NCI-H345 treated with DMSO at 0.1 percent for 48 hours (cell line): ENCODE results near the gene SLC6A6.

Experiments used
- DNase-seq: peaks from one replicate; lab custom pipeline; 2025; ENCODE audit not compliant: unreplicated experiment; lab: John Stamatoyannopoulos, UW

Gene SLC6A6

GRCh38 chr3:14481646-14482036, 79.2 kb downstream of the SLC6A6 start:
- DNase-seq: no peak

- DNase-seq: no peak
These were observed 79.9 kb downstream of the SLC6A6 start for GRCh38 chr3:14482271-14482721.

DNA sequence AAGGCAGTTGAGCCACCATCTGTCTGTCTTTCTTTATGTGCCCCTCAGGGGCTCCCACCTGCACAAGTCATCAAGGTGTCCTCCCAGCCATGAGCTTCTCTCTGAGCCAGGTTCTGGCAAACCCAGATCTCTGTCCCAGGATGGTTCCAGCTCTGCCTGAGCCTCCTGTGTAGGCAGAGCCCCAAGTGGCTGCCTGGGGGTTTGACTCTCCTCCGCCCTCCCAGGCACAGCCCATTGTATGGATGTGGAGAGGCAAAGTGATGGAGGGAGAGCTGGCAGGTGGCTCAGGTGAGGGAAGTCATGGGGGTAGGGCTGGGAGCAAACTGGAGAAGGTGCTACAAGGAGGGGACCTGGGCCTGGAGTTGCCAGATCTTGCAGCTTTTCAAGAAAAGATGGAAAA, 80.9 kb downstream of the SLC6A6 start:
- DNase-seq: no peak

DNA sequence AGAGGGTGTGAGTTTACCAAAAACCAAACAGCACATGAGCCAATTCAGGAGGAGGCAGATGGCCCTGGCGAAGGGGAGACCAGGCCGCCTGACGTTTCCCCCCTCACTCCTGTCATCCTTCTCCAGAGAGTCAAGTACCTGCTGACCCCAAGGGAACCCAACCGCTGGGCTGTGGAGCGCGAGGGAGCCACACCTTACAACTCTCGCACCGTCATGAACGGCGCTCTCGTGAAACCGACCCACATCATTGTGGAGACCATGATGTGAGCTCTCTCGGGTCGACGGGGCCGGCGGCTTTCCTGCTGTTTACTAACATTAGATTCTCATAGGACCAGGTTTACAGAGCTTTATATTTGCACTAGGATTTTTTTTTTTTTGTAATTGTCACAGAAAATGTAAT, 82.3 kb downstream of the SLC6A6 start:
- DNase-seq: no peak

GRCh38 chr3:14485981-14486380, 83.6 kb downstream of the SLC6A6 start:
- DNase-seq: no peak

DNA sequence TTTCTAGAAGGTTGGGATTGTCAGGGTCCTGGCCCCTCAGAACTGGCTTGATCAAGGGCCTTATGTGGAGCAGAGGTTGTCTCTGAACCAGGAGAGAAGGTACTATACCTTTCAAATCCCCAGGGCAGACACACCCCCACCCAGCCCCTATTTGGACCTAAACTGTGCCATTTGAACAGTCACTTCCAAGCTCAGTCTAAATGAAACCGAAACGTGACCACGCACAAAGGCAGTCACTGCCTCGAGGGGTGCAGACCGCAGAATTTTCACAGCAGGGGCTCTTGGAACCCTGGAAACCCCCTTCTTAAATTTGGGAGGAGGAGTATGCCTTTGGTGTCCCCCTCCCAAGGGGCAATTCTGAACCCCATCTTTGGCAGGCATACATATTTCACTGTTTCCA, 84.1 kb downstream of the SLC6A6 start:
- no peak for DNase-seq

GRCh38 chr3:14487086-14487485, 84.7 kb downstream of the SLC6A6 start:
- no peak for DNase-seq

DNA sequence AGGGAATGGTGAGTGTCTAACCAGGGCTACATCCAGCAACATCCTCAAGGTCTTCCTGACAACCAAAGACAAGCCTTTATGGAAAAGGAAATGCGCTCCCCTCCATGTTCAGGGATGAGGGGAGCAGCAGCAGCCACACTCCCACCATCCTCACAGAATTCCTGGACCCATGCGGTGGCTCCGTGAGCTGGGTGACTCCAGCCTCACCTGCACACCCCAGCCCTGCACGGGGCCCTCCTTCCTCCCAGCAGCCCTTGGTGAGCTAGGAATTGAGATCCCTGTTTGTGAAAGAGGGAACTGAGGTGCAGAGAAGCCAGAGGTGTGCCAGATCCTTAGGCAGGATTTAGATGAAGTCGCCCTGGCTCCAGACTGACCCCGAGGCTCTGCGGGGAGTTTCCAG, 85.4 kb downstream of the SLC6A6 start:
- DNase-seq: no peak

- DNase-seq: no peak
These were observed 86.1 kb downstream of the SLC6A6 start for GRCh38 chr3:14488286-14489041.

GRCh38 chr3:14489641-14490040, 87.2 kb downstream of the SLC6A6 start:
- no peak for DNase-seq

DNA sequence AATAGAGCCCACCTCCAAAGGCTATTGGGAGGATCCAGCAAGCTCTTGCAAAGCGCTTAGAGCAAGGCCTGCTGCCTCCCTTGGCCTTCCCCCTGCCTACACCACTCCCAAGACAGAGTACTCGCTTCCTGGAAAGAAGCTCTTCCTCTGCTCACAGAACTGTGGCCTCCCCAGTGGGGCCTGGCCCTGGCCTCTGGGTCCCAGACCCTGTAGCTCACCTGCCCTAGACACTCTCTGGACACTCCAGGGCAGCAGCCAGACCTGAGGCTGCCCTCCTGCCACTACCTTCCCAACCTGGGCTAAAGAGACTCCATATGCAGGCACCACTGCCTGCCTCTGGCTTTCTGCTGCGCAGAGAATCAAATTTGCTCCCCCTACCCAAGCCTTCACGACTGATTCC, 87.8 kb downstream of the SLC6A6 start:
- DNase-seq: no peak

DNA sequence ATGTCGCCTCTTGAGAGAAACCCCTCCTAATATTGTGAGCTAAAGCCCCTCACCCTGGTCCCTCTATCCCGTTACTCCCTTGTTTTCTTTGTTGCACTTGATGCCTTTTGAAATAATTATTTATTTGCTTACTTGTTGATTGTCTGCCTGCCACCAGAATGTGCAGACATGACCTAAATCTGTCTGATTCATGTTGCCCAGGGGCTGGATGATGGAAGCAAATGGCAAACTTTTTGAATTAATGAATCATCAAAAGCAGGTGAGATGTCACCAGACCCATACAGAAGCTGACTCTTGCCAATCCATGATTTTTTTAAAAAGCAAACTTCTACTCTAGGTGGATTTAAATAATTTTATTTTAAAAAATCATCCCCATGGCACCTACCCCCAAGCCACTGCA, 88.4 kb downstream of the SLC6A6 start:
- DNase-seq: no peak

DNA sequence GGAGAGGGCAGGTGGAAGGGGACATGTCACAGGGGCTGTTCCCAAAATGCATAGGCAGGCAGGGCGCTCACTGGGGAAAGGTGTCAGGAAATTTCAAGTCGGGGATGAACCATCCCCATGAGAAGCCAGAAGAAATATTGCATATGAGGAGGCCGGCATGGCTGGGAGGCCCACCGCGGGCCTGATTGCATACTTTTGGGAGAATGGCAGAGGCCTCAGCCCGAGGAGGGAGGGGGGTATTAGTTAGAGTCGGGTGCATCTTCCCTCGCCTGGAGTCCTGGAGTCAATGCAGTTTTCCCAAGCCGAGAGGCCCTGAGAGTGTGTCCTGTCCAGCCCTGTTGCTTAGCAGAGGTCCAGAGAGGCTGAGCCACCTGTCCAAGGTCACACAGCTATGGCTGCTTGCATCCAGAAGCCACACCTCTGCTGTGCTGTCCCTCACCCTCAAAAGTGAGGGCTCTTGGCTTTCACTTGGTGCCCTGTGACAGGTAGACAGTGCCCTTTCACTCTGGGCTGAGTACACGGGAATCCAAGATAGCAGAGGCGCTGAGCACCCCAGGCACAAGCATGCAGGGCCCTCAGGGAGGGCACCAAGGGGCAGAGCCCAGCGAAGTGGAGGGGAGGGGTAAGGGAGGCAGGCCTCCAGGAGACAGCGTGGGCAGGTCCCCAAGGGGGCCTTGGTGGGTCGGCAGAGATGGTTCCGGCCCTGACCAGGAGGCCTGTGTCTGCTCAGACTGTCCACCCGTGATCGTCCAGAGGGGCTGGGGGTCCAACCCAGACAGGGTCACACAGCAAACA, 89.2 kb downstream of the SLC6A6 start:
- no peak for DNase-seq

DNA sequence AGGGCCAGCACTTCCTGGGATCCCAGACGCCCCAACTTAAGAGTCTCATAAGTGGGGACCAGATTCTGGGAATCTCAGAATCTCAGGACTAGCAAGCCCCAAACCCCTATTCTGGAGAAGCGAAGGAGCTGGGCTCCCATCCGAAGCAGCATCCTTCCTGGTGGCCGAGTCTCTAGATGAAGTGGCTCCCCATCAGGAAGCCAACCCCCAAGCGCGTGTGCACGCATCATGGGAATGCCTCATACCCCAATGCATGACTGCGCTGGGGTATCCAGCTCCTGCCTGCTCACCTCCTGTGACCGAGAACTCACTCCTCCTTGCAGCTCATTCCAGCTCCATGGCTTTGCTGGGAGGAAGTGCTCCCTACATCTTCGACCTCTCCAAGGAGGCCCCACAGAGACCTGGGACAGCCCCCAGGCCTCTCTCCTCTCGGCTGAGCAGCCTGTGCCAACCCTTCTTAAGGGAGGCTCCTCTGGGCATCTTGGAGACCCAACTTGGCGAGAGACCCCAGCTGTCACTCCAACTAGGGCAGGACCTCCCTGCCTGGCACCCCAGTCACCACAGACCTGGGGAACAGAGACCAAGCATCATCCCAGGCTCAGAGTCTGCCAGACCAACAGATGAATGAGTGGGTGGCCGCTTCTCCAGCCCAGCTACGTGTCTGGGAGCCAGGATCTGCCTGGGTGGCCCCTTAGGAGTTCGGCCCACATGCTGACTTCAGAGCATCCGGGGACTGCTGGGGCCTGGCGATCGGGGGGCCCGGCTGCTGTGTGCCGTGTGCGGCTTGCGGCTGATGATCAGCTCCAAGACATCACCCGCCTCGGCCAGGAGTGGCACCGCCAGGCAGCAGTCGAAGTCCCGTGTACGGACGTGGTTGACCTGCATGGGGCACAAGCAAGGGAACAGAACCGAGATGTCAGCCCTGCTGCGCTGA, 90.8 kb downstream of the SLC6A6 start:
- no peak for DNase-seq

DNA sequence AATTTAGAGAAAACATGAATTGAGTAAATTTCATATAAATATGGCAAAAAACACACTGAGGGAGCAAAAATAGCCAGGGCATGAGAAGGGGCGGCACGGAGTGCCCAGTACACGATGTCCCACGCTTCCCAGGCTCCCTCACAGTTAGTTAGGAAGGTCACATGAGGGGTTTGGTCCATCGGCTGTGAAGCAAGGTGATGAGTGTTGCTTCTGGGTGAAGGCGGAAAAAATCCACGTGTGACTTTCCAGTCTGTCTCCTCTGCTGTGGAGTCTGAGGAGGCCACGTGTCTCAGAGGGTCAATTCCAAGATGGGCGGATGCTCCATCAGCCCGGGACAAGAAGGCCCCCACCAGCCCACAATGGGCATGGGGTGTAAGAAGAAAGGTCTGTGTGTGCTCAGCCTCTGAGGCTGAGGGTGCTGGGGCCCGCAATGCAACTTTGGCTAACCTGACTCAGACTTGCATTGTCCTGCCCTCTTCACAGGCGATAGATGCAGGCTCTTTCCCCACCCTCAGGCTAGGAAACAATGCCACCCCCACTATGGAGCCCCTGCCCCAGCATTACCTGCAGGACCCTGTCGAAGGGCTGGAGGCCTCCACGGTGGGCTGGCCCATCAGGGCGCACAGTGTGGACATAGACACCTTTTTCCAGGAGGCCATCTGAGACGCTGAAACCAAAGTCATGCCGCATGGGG, 92.0 kb downstream of the SLC6A6 start:
- no peak for DNase-seq

DNA sequence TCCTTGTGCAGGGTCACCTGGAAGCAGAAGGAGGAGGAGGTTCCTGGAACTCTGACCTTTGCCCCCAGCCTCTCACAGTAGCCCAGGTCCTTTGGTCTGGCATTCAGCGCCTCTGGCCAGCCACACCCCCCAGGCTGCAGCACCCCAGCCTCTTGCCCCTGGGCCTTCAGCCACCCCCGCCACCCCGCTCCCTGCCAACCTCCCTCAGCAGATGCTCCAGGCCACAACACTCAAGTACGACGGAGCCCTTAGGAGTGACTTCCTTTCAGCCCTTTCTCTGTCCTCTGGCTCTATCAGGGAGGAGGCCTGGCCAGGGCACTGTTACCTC, 92.5 kb downstream of the SLC6A6 start:
- DNase-seq: no peak

- no peak for DNase-seq
These were observed 93.9 kb downstream of the SLC6A6 start for GRCh38 chr3:14496351-14496750.

DNA sequence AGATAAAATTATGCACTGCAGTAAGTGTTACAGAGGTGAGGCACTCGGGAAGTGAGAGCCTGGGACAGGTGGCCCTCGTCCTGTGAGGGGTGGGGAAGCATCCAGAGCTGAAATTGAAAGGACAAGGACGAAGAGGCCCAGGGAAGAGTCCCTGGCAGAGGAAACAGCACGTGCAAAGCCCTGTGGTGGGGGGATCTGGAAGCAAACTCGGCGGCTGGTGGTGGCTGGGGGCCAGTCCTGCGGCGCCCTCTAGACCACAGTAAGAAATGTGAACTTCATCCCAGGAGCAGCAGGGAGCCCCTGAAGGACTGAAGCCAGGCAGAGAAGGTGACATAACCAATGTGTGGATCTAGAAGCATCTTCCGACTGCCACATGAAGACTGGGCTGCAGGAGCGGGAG, 94.9 kb downstream of the SLC6A6 start:
- DNase-seq: no peak

- no peak for DNase-seq
These were observed 100.1 kb downstream of the SLC6A6 start for GRCh38 chr3:14502472-14502871.

DNA sequence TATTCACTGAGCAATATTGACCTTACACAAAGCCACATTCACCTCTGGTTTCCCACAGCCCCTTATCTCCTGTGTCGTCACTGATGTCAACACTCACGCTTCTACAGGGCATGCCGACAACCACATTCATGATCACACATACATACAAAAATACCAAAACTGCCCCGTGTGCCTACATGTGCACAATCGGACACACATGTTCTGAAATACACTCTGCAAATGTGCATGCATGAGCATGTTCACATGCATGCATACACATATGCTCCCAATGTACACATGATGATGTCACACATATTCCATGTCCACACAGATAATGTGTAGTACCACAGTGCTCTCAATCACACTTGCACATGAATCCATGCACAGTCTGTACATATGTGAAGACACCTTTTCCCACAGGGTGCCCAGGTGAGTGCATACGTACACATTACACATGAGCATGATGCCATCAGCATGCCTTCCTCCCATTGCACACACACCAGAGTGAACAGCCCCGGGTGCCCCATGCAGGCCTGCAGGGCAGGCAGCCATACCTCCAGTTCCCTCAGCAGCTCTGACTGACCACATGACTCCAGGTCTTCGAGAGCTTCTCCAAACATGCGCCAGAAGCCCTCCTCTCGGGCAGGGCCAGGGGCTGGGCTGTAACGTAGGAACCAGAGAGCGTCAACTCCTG, 100.8 kb downstream of the SLC6A6 start:
- no peak for DNase-seq

- no peak for DNase-seq
These were observed 101.3 kb downstream of the SLC6A6 start for GRCh38 chr3:14503706-14504065.
